Neuronal stem cell (in vitro differentiated cells): ENCODE measurements around the gene RPS6KB1.

Experiments used
- DNase-seq: peaks from one replicate; pipeline ENCODE4 v3.0.0-alpha.2; 2013; ENCODE audit warnings: low spot score
- H2AFZ ChIP-seq: one replicate; pipeline ENCODE4 v1.6.1; 2013; ENCODE audit warnings: mild to moderate bottlenecking, low read length, inconsistent platforms
- H2AK5ac ChIP-seq: 2 replicates; pipeline ENCODE4 v1.6.1; 2013; ENCODE audit warnings: low read depth, mild to moderate bottlenecking, inconsistent platforms, low read length, moderate library complexity, mixed read lengths
- H2BK120ac ChIP-seq: 2 replicates; pipeline ENCODE4 v1.6.1; 2013; ENCODE audit warnings: low read depth, mild to moderate bottlenecking, inconsistent platforms, low read length, moderate library complexity, mixed read lengths
- H2BK12ac ChIP-seq: one replicate; pipeline ENCODE4 v1.6.1; 2013; ENCODE audit warnings: low read length, inconsistent platforms
- H2BK15ac ChIP-seq: 2 replicates; pipeline ENCODE4 v1.6.1; 2013; ENCODE audit warnings: mild to moderate bottlenecking, low read length, inconsistent platforms, mixed read lengths
- H2BK5ac ChIP-seq: one replicate; pipeline ENCODE4 v1.6.1; 2013; ENCODE audit warnings: inconsistent platforms, mild to moderate bottlenecking, low read length, moderate library complexity
- H3K14ac ChIP-seq: one replicate; pipeline ENCODE4 v1.6.1; 2013; ENCODE audit warnings: low read length, inconsistent platforms
- H3K18ac ChIP-seq: 2 replicates; pipeline ENCODE4 v1.6.1; 2013; ENCODE audit warnings: low read length, inconsistent platforms
- H3K23ac ChIP-seq: 2 replicates; pipeline ENCODE4 v1.6.1; 2013; ENCODE audit warnings: low read depth, mild to moderate bottlenecking, mixed read lengths, low read length, inconsistent platforms; ENCODE audit not compliant: poor library complexity
- H3K27ac ChIP-seq: replicated peaks from 3 replicates; pipeline ENCODE4 v1.5.1; 2013; ENCODE audit warnings: low read length, inconsistent platforms
- H3K27me3 ChIP-seq, 3 experiments: 2 replicates each; pipeline ENCODE4 v1.6.1; 2013; ENCODE audit warnings: low read length in 3 of 3, mild to moderate bottlenecking in 2 of 3, inconsistent platforms in 1 of 3, low read depth in 1 of 3, mixed read lengths in 1 of 3, moderate library complexity in 1 of 3; ENCODE audit not compliant: control insufficient read depth in 3 of 3, insufficient read depth in 3 of 3
- H3K36me3 ChIP-seq, 2 donors: replicated peaks in 1 of 2; 2 replicates each; pipeline ENCODE4 v1.6.1; 2013; ENCODE audit warnings: low read length in 2 of 2; ENCODE audit not compliant: control insufficient read depth in 2 of 2, insufficient read depth in 2 of 2
- H3K4ac ChIP-seq: 2 replicates; pipeline ENCODE4 v1.6.1; 2013; ENCODE audit warnings: inconsistent platforms, mild to moderate bottlenecking, low read length, moderate library complexity
- H3K4me1 ChIP-seq, 2 donors: 1 replicate in 1 of 2; 2 replicates in 1 of 2; pipeline ENCODE4 v1.6.1; 2013; ENCODE audit warnings: low read length in 2 of 2, low read depth in 1 of 2; ENCODE audit not compliant: control insufficient read depth in 2 of 2, insufficient read depth in 1 of 2
- H3K4me2 ChIP-seq: one replicate; pipeline ENCODE4 v1.6.1; 2013; ENCODE audit warnings: mild to moderate bottlenecking, low read length, inconsistent platforms; ENCODE audit not compliant: insufficient read depth, poor library complexity, severe bottlenecking
- H3K4me3 ChIP-seq, 2 donors: 2 replicates each; pipeline ENCODE4 v1.5.1; 2013; ENCODE audit warnings: low read length in 2 of 2, mild to moderate bottlenecking in 2 of 2, inconsistent platforms in 1 of 2, moderate library complexity in 1 of 2
- H3K79me1 ChIP-seq: one replicate; pipeline ENCODE4 v1.6.1; 2013; ENCODE audit warnings: low read depth, mild to moderate bottlenecking, inconsistent platforms, low read length, moderate library complexity
- H3K9ac ChIP-seq: one replicate; pipeline ENCODE4 v1.6.1; 2013; ENCODE audit warnings: mild to moderate bottlenecking, low read depth, low read length, inconsistent platforms; ENCODE audit not compliant: poor library complexity
- H3K9me3 ChIP-seq, 2 donors: replicated peaks in 1 of 2; 2 replicates each; pipeline versions ENCODE3 to v1.6.1; 2013; ENCODE audit warnings: low read length in 2 of 2, mild to moderate bottlenecking in 2 of 2, inconsistent platforms in 1 of 2, low read depth in 1 of 2, mixed read lengths in 1 of 2, moderate library complexity in 1 of 2; ENCODE audit not compliant: control insufficient read depth in 2 of 2, insufficient read depth in 1 of 2
- H4K8ac ChIP-seq: one replicate; pipeline ENCODE4 v1.6.1; 2013; ENCODE audit warnings: low read depth, mild to moderate bottlenecking, inconsistent platforms, low read length, moderate library complexity
- H4K91ac ChIP-seq: one replicate; pipeline ENCODE4 v1.6.1; 2013; ENCODE audit warnings: low read length, low read depth, mild to moderate bottlenecking, inconsistent platforms; ENCODE audit not compliant: poor library complexity
- WGBS, 2 donors: extraction: QIAGEN DNeasy Blood & Tissue Kit; methylation state at CpG; one replicate each; pipeline ENCODE4 v1.1.7; 2013; ENCODE audit warnings: missing lambda C conversion rate in 2 of 2, mixed read lengths in 1 of 2; ENCODE audit not compliant: insufficient read length in 2 of 2, insufficient replicate concordance in 1 of 2; ENCODE audit errors: extremely low coverage in 2 of 2; 5-methylcytosine and 5-hydroxymethylcytosine counted together

The RPS6KB1 gene

DNA sequence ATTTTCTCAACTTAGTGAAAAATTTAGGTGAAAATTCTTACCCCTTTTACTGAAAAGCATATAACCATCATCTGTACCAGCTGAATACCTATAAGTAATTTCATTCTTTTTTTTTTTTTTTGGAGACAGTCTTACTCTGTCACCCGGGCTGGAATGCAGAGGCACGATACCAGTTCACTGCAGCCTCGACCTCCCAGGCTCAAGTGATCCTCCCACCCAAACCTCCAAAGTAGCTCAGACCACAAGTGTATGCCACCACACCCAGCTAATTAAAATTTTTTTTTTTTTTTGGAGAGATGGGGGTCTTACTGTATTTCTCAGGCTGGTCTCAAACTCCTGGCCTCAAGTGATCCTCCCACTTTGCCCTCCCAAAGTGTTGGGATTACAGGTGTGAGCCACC is 34.0 kb upstream of the RPS6KB1 start:
- Histone ChIP-seq H2BK5ac (no peak overlapping the region), H3K4me2 (no peak overlapping the region)
- no peak for DNase-seq

GRCh38 chr17:59859444-59860025 is 33.4 kb upstream of the RPS6KB1 start:
- H2BK5ac ChIP-seq = no peak overlapping the region
- no peak overlapping the region for H3K4ac ChIP-seq
- no peak overlapping the region for H2AFZ ChIP-seq
- no peak overlapping the region for H2BK12ac ChIP-seq
- H3K4me1 ChIP-seq = peaks cover 0 to 3% of the 10 kb centered on the region in 2 donors
- no CpG with 5 or more reads among the region's 2 CpGs for WGBS, 2 donors
- H2BK15ac ChIP-seq = no peak overlapping the region
- no peak overlapping the region for H4K91ac ChIP-seq
- H3K9ac ChIP-seq = no peak overlapping the region
- no peak overlapping the region for H3K14ac ChIP-seq
- peaks cover 5 to 43% of the 10 kb centered on the region in 2 donors for H3K36me3 ChIP-seq
- DNase-seq = no peak
- no peak overlapping the region for H3K4me3 ChIP-seq
- H3K27ac ChIP-seq = no peak overlapping the region
- no peak overlapping the region for H2BK120ac ChIP-seq
- H3K4me2 ChIP-seq = no peak overlapping the region
- H4K8ac ChIP-seq = no peak overlapping the region
- no peak overlapping the region for H3K18ac ChIP-seq
- no peak overlapping the region for H2AK5ac ChIP-seq
- no peaks in the 10 kb centered on the region for H3K27me3 ChIP-seq
- no peaks in the 10 kb centered on the region for H3K9me3 ChIP-seq
- H3K23ac ChIP-seq = no peak overlapping the region
- no peaks in the 10 kb centered on the region for H3K79me1 ChIP-seq

More for the DNA sequence above, 34.0 kb upstream of the RPS6KB1 start:
- Histone ChIP-seq H3K14ac (no peak overlapping the region), H3K27ac (no peak overlapping the region), H3K9ac (no peak overlapping the region), H3K36me3 (peaks cover 5 to 39% of the 10 kb centered on the region in 2 donors), H2BK120ac (no peak overlapping the region), H3K23ac (no peak overlapping the region), H3K79me1 (no peaks in the 10 kb centered on the region), H3K4me3 (no peak overlapping the region), H4K91ac (no peak overlapping the region), H2BK12ac (no peak overlapping the region), H4K8ac (no peak overlapping the region), H3K27me3 (no peaks in the 10 kb centered on the region), H3K4ac (no peak overlapping the region), H2AK5ac (no peak overlapping the region), H2BK15ac (no peak overlapping the region), H2AFZ (no peak overlapping the region), H3K4me1 (peaks cover 0 to 3% of the 10 kb centered on the region in 2 donors), H3K9me3 (no peaks in the 10 kb centered on the region), H3K18ac (no peak overlapping the region)
- WGBS, 2 donors = no CpG with 5 or more reads among the region's 3 CpGs

DNA sequence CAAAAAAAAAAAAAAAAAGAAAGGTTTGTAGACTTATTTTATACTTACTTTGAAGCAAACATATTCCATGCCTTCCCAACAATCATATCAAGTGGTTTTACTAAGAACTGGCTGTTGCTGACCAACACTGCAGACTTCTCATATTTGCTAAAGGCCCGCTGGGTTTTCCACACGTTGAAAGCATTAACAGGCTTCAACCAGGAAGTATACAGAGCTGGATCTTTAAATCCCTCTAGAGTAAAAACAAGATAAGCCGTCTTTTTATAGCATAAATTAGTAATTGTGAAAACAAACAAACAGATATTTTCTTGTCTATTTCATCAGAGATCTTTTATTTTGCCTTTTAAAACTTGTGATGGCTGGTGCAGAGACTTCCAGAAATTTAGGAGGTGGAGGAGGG is 29.3 kb upstream of the RPS6KB1 start:
- Histone ChIP-seq H3K9ac (no peak overlapping the region), H2BK120ac (no peak overlapping the region), H3K27ac (no peak overlapping the region), H3K4ac (no peak overlapping the region), H2BK15ac (no peak overlapping the region), H3K18ac (no peak overlapping the region), H3K4me1 (no peaks in the 10 kb centered on the region), H3K9me3 (no peaks in the 10 kb centered on the region), H4K91ac (no peak overlapping the region), H2BK5ac (no peak overlapping the region), H4K8ac (no peak overlapping the region), H2AK5ac (no peak overlapping the region), H3K23ac (no peak overlapping the region), H3K36me3 (peaks cover 7 to 66% of the 10 kb centered on the region in 2 donors), H2BK12ac (no peak overlapping the region), H2AFZ (no peak overlapping the region), H3K14ac (no peak overlapping the region), H3K4me2 (no peak overlapping the region), H3K79me1 (no peaks in the 10 kb centered on the region), H3K27me3 (no peaks in the 10 kb centered on the region), H3K4me3 (no peak overlapping the region)
- no peak for DNase-seq
- whole genome bisulfite sequencing, 2 donors = no CpG with 5 or more reads among the region's 3 CpGs

- Histone ChIP-seq H3K23ac (no peak overlapping the region), H3K79me1 (no peaks in the 10 kb centered on the region), H3K27ac (no peak overlapping the region), H3K4me1 (peaks cover 0 to 5% of the 10 kb centered on the region in 2 donors), H3K4me3 (no peak overlapping the region), H3K9me3 (no peaks in the 10 kb centered on the region), H2BK15ac (no peak overlapping the region), H3K4ac (no peak overlapping the region), H3K9ac (no peak overlapping the region), H2BK12ac (no peak overlapping the region), H3K36me3 (peaks cover 4 to 43% of the 10 kb centered on the region in 2 donors), H2BK120ac (no peak overlapping the region), H2AFZ (no peak overlapping the region), H3K27me3 (no peaks in the 10 kb centered on the region), H2BK5ac (no peak overlapping the region), H4K91ac (no peak overlapping the region), H3K14ac (no peak overlapping the region), H2AK5ac (no peak overlapping the region), H3K4me2 (no peak overlapping the region), H3K18ac (no peak overlapping the region), H4K8ac (no peak overlapping the region)
- no peak for DNase-seq
- WGBS, 2 donors = no CpG with 5 or more reads among the region's 1 CpG
These were observed 23.0 kb upstream of the RPS6KB1 start for GRCh38 chr17:59869941-59870218.
